8988T (cell line): ENCODE results near the gene CTNS.

ENCODE experiments used
- DNase-seq: peaks from one replicate; pipeline ENCODE4 v3.0.0; 2011

The CTNS gene

GRCh38 chr17:3626831-3627768 lies 9.5 kb upstream of the CTNS start:
- no peak for DNase-seq

GRCh38 chr17:3627769-3628167 lies 8.8 kb upstream of the CTNS start:
- no peak for DNase-seq

- no peak for DNase-seq
Measured at GRCh38 chr17:3630781-3631180, 5.8 kb upstream of the CTNS start.

- DNase-seq: no peak
Measured at GRCh38 chr17:3632287-3632686, 4.3 kb upstream of the CTNS start.

- no peak for DNase-seq
Measured at GRCh38 chr17:3635474-3636153, 946 bp upstream of the CTNS start.

- DNase-seq: no peak
Measured at GRCh38 chr17:3636908-3637373, 381 bp downstream of the CTNS start.

- no peak for DNase-seq
Measured at GRCh38 chr17:3639981-3640596, 3.5 kb downstream of the CTNS start.

GRCh38 chr17:3641014-3641413 lies 4.5 kb downstream of the CTNS start:
- DNase-seq: no peak

GRCh38 chr17:3641717-3642486 lies 5.3 kb downstream of the CTNS start:
- no peak for DNase-seq

GRCh38 chr17:3643889-3644349 lies 7.4 kb downstream of the CTNS start:
- DNase-seq: no peak

- DNase-seq: no peak
Measured at GRCh38 chr17:3645310-3645709, 8.8 kb downstream of the CTNS start.

GRCh38 chr17:3647251-3647650 lies 10.7 kb downstream of the CTNS start:
- DNase-seq: no peak

- DNase-seq: peak; percentile 64
Measured at GRCh38 chr17:3647769-3648555, 11.4 kb downstream of the CTNS start.

- DNase-seq: no peak
Measured at GRCh38 chr17:3655766-3656165, 19.2 kb downstream of the CTNS start.

GRCh38 chr17:3656353-3656752 lies 19.8 kb downstream of the CTNS start:
- DNase-seq: no peak

GRCh38 chr17:3656755-3657587 lies 20.4 kb downstream of the CTNS start:
- no peak for DNase-seq

GRCh38 chr17:3657588-3657869 lies 21.0 kb downstream of the CTNS start:
- DNase-seq: no peak

- no peak for DNase-seq
Measured at GRCh38 chr17:3657874-3658783, 21.6 kb downstream of the CTNS start.

GRCh38 chr17:3658784-3659449 lies 22.4 kb downstream of the CTNS start:
- DNase-seq: no peak
